GM21515 (cell line): Measurements from ENCODE around the gene HDHD3.
"Not testable (repeated sequence)": the region's sequence is repeated elsewhere in the genome, so short reads cannot be mapped to it uniquely, and the experiment has no call there.

Experiments used
- ATAC-seq: cut with Tn5 transposase; IDR thresholded peaks from one replicate; pipeline ENCODE4 v1.9.1; 2021; ENCODE audit not compliant: unreplicated experiment

HDHD3 gene

GRCh38 chr9:113390192-113390960 is 13.6 kb upstream of the HDHD3 start:
- no peak for ATAC-seq

GRCh38 chr9:113389451-113389850 is 12.7 kb upstream of the HDHD3 start:
- ATAC-seq: no peak

GRCh38 chr9:113388833-113389232 is 12.0 kb upstream of the HDHD3 start:
- no peak for ATAC-seq

GRCh38 chr9:113387560-113388230 is 10.9 kb upstream of the HDHD3 start:
- ATAC-seq: no peak

- ATAC-seq: no peak
Observed at GRCh38 chr9:113386571-113387393, 10.0 kb upstream of the HDHD3 start.

GRCh38 chr9:113381909-113382411 is 5.2 kb upstream of the HDHD3 start:
- ATAC-seq: no peak

GRCh38 chr9:113381441-113381840 is 4.7 kb upstream of the HDHD3 start:
- ATAC-seq: not testable (repeated sequence)

GRCh38 chr9:113380869-113381378 is 4.1 kb upstream of the HDHD3 start:
- ATAC-seq: peak; percentile 43

- not testable (repeated sequence) for ATAC-seq
Observed at GRCh38 chr9:113379829-113380210, 3.0 kb upstream of the HDHD3 start.

GRCh38 chr9:113379094-113379828 is 2.5 kb upstream of the HDHD3 start:
- not testable (repeated sequence) for ATAC-seq

DNA sequence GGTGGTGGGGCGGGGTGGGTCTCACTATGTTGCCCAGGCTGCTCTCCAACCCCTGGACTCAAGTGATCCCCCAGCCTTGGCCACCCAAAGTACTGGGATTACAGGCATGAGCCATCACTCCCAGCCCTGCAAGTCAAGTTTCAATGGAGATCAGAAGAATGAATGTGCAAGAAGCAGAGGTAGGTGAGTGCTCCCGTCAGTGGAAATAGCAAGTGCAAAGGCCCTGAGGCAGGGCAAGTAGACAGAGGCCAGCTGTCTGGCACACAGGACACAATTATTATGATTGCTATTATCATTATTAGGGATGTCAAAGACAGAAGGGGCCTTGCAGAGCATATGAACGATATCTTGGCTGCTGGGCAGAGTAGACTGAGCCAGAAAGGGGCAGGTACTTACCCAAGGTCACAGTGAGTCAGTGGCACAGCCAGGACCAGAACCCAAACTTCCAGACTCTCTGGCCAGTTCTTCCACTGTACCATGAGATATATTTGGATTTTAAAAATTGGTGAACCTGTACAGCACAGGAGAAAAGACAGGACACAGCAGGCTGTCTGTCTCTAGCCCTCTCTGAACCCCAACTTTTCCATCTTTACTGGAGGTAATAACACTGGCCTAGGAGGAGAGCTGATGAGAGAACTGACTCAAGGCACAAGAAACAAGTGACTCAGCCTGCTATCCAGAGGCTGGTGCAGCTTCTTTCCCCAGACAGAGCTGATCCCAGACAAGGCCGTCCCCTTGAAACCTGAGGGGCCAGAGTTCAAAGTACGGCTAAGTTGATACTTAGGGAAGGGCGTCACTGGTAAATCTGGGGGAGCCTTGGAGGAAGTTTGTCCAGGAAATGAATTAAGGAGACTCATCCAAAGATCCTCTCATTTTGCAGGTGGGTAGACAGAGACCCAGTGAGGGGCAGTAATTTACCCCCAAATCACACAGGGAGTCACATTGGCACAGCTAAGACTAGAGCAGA is 1.4 kb downstream of the HDHD3 start:
- no peak for ATAC-seq

GRCh38 chr9:113373676-113374392 is 3.0 kb downstream of the HDHD3 start:
- ATAC-seq: no peak

GRCh38 chr9:113373256-113373655 is 3.5 kb downstream of the HDHD3 start:
- ATAC-seq: no peak

DNA sequence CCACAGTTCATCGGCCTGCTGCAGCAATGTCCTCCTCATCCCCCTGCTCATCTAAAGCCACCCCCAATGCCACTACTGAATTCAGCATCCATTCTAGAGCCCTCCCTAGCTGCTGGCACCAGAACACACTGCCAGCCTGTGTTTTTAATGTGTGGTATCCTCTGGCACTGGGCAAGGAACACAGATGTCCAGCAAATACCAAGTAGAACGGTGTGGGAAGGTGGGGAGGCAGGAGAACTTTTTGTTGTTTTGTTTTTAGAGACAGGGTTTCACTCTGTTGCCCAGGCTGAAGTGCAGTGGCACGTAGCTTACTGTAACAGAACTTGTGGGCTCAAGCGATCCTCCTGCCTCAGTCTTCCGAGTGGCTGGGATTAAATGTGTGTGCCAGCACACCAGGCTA is 4.7 kb downstream of the HDHD3 start:
- no peak for ATAC-seq

DNA sequence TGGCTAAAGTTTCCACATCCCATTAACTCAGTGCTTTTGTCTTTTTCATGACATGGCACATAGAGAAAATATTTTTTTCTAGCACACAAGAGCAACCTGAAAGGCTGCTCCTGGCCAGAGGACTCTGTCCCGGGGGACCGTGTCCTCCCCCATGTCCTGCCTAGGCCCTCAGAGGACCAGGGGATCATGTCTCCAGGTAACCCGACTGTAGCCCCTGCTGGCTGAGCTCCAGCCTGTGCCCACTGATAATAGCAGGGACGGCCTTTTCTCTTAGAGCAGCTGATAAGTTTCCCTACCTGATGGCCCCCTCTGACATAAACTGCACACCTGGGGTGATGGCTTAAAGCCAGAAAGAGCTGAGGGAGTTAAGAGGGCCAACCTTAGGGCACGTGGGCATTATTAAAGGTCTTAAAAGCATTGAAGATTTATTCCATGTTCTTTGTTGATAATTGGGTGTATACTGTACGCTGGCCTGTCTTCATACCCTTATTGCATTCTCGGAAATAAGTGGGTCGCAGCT is 5.9 kb downstream of the HDHD3 start:
- ATAC-seq: no peak

DNA sequence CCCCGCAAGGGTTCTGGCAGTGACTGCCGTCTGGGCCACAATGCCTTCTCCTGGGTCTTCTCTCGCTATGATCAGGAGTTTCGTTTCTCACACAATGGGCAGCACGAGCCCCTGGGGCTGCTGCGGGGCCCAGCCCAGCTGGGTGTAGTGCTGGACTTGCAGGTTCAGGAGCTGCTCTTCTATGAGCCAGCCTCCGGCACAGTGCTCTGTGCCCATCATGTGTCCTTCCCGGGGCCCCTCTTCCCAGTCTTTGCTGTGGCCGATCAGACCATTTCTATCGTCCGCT is 7.0 kb downstream of the HDHD3 start:
- ATAC-seq: no peak

DNA sequence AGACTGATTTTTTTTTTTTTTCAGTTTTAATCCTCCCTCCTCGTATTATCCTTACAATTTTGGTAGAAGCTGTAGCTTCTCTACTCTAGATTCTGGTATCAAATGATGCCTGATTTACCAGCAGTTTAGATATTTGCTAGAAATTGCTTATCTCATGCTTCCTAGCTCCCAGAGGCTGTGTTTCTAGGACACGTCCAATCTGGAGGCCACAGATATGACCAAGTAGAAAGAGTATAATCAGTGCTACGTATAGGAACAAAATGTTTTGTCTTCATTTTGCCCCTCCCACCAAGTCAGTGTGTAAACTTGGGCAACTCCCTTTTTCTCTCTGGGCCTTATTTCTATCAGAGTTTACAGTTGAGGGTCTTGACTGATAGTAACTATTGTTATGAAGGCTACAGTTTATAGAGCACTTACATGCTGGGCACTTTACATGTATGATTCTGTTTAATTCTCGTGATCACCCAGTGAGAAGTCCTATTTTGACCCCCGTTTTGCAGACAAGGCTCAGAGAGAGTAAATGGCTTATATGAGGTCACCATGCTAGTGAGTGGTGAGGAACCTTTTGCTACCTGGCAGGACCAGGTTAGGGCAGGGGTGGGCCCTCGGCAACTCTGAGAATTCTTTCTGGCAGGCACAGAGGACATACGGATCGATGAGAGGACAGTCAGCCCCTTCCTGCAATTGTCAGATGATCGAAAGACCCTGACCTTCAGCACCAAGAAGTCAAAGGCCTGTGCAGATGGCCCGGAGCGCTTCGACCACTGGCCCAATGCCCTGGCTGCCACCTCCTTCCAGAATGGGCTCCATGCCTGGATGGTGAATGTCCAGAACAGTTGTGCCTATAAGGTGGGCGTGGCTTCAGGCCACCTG is 7.6 kb downstream of the HDHD3 start:
- ATAC-seq: no peak
